Stimulated activated CD4-positive, alpha-beta T cell treated with anti-CD3 and anti-CD28 coated beads, Interleukin-1b, Interleukin-23, amount 100 ng/mL, for 1 hour (primary cell): Measurements from ENCODE around the gene MYDGF.

ENCODE experiments used
- DNase-seq, 2 donors: peaks; one replicate each; pipeline ENCODE4 v3.0.0-alpha.2; 2020; ENCODE audit warnings: low read depth in 2 of 2

Gene MYDGF

DNA sequence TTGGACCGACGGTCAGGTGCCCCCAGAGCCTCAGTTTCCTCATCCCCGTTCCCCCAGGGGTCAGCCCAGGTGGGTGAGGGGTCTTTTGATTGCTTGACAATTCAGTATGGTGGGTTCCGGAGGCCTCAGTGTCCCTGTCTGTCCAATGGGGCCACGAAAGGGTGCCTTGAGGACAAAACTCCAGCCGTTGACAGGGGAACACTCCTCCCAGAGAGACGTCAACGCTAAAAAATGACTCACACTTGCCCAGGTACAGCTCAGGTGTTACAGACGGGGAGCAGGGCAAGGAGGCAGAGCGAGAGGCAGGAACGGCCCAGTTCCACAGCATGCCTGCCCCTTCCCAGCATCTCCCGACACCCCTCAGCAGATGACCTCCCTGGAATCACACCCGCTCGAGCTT, 29.0 kb downstream of the MYDGF start:
- no peak for DNase-seq

DNA sequence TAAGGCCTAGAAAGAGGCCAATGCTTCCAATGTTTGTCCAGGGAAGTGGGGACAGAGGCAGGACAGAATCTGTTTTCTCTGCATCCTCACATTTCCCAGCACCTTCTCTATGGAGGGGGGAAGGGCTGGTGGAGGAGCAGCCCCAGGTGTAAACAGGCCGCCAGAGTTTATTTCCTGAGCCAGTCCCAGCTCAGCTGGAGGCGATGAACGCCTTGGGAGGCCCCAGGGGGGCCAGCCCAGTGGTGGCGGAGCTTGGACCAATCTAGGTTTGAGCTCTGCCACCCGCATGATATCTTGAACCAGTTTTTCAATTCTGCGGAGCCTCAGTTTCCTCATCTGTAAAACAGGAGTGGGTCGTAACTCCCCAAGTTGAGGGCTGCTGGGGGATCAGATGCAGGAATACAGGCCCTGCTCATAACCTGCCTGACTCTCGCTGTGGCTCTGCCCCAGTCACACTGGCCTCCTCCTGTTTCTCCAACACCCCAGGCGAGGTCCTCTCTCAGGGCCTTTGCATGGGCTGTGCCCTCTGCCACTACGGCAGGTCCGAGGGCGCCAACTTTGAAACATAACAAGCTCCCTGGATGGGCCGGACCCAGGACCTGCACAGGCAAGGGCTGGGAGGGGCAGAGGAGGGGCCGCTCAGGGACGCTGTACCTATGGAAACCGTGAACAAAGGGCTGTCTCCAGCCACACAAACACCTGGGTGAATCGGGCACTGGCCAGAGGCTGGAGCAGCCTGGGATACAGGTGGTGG, 29.7 kb downstream of the MYDGF start:
- DNase-seq, result no peak

DNA sequence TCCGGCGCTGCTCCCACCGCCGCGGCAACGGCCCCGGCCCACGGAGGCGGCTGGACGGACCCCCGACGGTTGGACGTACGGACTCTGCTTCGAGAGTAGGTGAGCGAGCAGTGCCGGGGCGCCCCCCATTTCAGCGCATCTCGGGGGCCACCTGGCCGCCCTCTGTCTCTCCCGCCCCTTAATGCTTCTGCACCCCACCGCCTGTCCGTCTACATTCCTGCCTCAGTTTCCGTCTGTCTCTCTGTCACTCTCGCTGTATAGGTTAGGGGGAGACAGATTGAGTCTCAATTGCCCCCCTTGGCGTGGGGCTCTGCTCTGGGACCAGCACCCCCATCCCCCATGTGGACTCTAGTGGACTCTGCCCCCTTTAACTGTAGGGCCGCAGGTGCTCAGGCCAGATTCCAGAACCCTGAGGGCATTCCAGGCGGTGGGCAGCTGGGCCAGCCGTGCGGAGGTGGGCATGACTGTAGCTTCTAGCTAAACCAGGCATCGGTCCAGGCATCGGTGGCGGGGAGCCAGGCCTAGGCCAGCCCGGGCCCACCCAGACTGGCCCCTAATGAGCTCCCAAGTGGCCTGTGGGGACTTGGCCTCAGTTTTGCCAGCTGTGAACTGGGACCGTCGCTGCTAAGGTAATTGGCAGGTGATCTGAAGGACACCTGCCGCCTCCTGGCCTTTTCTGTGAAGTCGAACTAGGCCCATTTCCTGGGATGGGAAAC, 30.5 kb downstream of the MYDGF start:
- DNase-seq, result no peak

DNA sequence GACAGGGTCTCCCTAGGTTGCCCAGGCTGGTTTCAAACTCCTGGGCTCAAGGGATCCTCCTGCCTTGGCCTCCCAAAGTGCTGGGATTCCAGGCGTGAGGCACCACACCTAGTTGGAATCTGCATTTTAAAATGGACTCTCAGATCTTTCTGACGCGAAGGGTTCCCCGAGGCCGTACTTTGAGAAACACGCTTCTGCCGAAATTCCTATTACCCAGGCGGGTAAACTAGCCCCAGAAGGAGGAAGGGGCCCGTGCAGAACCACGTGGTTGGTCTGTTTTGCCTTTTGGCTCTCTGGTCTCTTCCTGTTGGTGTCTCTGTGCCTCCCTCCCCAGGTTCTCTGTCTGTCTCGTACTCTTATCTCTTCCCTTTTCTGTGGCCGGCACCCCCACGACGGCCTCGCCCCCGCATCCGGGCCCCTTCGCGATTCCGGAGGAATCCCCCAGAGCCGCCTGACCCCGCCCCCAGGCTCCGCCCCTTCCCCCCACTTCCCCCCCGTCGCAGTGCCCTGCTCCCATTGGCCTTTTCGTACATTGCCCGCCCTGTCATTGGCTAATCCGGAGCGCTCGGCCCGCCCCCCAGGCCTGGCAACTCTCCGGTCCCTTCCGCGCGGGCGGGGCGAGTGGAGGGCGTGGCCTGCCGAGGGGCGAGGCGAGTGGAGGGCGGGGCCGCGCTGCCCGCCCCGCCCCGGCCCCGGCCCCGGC, 31.2 kb downstream of the MYDGF start, which contains the start of gene TNFAIP8L1:
Gene TNFAIP8L1 (plus strand): TSS at position 689 of the 703 bp plus-strand sequence. CDS start 12,354 bp downstream, outside the sequence.
- peak; percentile 98 to 99 for DNase-seq

DNA sequence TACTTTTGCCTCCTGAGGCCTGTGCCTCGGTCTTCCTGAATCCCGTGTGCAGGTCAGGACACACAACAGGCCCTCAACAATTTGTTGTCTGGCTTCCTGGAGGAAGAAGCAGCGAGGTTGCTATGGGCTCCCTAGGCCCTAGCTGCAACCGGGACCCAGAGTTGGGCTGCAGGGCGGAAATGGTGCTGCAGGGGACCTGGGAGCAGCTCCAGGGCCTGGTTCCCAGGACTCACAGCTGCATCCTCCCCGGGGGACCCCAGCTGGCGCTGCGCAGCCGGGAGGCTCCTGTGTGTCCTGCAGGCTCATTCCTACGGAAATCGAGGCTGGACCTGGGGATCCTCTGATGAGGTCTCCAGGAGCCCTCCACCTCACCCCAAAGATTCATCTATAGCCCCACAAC, 31.8 kb downstream of the MYDGF start:
- no peak for DNase-seq

DNA sequence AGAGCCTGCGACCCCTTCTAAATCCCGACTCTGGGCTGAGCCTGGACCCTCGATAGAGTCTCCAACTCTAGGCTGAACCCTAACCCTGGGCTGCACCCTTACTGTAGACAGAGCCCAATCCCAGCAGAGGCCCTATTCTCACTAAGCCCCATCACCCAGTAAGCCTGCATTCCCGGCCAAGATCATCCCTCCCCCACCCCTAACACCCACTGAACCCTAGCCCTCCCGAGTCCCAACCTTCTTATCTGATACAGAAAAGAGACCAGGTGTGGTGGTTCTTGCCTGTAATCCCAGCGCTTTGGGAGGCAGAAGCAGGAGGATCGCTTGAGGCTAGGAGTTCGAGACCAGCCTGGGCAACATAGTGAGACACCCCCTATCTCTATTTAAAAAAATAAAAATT, 33.4 kb downstream of the MYDGF start:
- DNase-seq, result no peak

DNA sequence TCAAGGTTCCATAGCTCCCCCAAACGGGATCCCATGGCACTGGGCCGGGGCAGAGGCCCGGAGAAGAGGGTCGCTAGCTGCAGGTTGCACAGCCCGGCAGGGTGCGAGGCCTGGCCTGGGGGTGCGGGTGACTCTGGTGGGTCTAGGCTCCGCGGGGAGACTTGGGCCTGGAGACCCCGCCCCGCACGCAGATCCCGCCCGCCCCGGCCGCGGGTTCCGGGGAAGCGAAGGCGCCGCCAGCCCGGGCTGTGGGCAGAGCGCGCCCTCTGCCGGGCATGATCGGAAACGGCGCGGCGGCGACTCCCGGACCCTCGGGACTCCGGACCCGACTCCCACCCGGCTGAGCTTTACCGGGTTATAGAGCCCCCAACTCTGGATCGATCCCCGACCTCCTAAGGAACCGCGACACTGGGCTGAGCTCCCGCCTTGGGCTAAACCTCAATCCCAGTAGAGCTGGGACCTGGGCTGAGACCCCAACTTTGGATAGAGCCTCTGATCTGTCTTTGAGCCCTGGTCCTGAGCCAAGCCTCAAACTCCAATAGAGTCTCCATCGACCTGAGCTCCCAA, 33.9 kb downstream of the MYDGF start:
- peak; percentile 45 to 68 for DNase-seq

DNA sequence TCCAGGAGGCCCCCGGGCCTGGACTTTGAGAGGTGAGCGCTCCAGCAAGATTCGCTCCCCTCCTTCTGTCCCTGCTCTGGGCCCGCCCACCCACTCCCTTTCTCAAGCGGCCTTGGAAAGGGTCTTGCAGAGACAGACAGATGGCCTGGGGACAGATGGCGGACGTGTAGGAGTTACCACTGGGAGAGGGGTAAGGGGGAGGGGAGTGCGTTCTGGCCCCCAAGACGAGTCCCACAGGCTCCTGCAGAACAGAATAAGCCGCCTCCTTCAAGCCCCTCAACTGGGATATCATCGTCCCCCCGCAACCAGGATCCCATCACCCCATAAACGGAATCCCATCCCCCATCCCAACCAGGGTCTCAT, 34.4 kb downstream of the MYDGF start:
- DNase-seq, result no peak

DNA sequence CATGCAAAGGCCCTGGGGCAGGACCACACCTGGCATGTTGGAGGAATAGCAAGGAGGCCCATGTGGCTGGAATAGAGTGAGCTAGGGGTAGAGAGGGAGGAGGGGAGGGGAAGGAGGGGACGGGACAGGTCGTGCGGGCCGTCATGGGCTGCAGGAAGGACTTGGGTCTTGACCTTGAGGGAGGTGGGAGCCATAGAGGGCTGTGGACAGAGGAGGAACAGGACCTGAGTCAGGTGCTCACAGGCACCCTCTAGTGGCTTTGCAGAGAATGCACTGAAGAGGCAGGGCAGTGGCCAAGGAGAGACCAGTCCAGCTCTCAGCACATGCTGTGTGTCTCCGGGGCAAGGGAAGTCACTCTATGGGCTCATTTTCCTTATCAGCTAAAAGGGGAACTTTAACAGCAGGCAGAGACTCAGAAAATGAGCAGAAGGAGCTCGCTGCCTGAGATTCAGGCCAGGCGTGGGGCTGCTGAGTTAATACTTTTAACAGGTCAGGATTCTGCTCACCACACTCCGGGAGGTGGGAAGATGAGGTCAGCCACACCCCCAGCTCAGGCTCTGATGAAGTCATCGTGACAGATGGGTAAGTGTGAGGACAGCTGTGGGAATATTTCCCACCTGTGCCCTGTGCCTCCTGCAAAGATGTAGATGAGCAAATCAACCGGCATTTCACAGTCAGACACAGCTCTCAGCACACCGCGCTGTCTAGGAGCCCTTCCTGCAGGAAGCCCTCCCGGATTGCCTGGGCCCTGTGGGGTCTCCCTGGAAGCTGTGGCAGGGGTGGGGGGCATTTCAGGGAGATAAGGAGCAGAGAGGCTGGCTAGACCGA, 36.8 kb downstream of the MYDGF start:
- no peak for DNase-seq

DNA sequence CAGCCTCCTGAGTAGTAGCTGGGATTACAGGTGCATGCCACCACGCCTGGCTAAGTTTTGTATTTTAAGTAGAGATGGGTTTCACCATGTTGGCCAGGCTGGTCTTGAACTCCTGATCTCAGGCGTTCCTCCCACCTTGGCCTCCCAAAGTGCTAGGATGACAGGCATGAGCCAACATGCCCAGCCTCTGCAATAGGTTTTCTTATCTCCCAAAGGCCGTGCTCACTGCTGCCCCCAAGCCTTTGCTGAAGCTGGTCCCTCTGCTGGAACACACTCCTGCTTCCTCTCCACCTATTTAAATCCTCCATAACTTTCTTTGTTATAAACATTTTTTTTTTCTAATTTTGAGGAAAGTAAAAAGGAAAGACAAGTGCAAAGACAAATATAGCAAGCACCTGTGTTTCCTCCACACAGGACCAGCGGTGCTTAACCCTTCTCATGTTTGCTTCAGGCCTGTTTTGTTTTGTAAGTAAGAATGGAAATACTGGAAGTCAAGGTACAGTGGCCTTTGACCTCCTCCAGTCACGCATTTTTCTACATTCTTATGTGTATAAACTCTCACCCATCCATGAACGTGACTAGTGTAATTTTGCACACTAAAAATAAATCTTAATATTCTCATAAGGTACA, 45.3 kb downstream of the MYDGF start:
- no peak for DNase-seq

DNA sequence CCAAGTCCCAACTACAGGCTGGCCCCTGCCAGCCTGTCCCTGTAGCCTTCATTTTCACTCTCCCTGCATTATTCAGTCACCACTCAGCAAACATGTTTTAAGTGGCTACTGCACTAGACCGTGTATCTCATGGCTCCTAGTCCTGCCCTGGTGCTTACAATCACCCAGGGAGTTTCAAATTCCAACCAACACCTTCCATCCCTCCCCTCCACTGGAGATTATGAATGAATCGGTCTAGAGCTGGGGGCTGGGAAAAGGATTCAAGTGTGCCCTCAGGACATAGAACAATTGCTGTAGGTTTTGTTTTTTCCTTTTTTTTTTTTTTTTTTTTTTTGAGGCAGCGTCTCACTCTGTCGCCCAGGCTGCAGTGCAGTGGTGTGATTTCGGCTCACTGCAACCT, 45.8 kb downstream of the MYDGF start:
- no peak for DNase-seq

DNA sequence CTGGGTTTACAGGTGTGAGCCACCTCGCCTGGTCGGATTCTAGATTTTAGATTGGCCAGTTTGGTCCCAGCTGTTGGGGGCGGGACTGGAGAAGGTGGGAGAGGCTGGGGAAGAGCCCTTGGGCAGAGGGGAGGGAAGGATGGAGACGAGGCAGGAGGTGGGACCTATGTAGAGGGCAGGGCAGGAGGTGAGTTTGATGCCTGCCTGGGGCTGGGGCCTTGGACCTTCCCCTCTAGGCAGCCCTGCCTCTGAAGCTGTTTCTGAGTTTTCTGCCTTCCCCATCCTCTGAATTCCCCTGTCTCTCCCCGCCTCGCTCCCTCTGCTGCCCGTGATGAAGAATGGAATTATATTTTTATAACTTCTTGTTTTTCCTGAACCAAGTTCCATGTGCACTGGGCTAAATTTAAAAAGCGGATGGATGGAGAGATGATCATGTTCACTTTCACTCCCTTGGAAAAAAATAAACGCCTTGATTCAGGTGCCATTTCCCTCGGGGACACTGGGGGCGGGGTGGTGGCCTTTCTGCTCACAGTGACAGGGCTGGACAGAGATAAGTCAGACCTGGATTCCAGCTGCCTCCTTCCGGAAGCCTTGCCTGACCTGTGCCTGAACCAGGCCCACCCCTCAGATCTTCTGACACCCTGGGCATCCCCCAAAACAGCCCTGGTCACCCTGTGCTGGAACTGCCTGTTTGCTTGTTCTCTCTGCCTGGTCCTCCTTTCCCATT, 47.3 kb downstream of the MYDGF start:
- DNase-seq, result no peak

DNA sequence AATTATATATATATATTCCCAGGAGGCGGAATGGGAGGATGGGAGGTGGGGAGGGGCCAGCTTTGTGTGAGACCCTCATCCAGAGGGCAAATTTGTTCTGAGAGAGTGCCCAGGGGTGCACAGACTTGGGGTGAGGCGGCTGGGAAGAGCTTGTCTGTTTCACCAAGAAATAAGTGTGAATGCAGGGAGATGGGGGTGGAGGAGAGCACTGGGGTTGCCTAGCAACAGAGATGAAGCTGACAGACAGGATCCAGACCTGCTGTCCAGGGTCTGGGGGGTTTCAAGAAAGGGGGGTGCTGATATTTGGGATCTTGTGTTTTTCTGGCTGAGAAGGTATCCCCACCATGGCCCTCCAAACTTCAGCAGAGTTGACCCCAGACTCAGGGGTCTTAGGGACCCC, 49.5 kb downstream of the MYDGF start:
- no peak for DNase-seq

DNA sequence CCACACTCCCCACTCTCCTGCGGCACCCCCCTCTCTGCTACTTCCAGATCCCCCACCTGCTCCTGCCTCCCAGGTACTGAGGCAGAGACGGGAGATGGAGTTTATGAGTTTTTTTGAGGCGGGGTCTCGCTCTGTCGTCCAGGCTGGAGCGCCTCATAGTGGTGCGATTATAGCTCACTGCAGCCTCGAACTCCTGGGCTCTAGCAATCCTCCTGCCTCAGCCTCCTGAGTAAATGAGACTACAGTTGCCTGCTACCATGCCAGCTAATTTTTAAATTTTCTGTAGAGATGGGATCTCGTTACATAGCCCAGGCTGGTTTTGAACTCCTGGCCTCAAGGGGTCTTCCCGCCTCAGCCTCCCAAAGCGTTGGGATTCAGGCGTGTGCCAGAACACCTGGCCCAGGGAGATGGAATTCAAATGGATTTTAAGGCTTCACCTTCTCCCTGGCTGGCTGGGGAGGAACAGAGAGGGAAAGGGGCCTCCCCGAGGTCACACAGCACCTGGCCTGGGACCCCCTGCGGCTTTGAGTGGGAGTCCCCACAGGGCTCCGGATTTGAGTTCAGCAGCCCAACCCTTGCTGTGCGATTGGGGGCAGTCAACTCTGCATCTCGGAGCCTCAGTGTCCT, 50.4 kb downstream of the MYDGF start:
- DNase-seq, result no peak

DNA sequence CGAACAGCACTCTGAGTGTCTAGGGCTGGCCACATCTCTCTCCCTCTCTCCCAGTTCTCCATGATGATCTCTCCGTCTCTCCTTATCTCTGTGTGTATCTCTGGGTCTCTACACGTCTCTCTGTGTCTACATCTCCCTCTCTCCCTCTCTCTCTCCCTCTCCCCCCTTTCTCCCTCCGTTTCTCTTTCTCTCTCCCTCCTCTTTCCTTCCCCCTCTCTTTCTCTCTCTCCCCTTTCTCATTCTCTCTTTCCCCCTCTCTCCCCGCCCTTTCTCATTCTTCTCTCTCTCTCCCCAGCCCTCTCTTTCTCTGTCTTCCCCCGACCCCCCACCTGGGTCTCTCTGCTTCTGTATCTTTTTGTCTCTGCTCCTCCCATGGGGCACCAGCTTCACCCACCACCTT, 52.1 kb downstream of the MYDGF start:
- no peak for DNase-seq

DNA sequence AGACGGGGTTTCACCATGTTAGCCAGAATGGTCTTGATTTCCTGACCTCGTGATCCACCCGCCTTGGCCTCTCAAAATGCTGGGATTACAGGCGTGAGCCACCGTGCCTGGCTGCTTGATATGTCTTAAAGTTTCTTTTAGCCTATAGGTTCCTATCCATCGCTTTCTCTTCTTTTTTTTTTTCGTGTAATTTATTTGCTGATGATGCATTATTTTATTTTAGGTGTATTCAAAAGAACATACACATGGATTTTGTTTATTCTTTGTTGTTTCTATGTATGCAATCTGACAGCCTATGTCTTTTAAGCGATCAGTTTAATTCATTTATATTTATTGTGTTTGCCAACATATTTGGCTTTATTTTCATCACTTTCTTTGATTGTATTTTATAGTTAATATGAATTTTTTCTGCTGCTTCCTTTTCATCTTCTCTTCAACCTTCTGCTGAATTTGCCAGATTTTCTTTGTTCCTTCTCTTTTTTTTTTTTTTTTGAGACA, 56.8 kb downstream of the MYDGF start:
- DNase-seq, result no peak

DNA sequence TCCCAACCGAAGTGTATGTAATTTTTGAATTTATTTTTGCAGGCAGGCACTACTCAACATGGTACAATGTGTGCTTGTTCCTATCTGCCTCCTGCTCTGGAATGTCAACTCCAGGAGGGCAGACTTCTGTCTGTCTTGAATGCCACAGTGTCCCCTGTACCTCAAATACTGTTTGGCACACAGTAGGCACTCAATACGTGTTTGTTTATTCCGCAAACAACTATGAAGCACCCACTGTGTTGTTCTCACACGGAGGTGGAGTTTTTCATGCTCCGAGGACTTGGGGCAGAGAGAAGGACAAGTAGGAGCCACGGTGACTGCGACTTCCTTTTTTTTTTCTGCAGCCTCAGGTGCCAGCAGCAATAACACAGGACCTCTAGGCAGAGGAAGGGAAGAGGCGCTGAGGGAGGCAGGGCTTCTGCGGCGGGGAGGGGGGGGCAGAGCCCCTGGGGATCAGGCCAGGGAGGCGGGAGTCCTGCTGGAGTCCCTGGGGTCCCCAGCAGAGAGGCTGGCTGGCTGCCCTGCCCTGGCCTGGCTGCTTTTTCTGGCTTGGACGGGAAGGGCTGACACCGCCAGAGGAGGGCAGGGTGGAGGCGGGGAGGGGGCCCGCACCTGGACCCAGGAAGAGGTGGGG, 60.1 kb downstream of the MYDGF start:
- DNase-seq, result no peak
